ENCODE results near the gene MSH3. TPM values are rescaled to one million over a fixed set of nuclear protein-coding genes. Genes with fewer than 3 reads are reported as not detected.

The MSH3 gene
- total and polyA plus RNA-seq, 2 donors = 4.8 to 13.3 TPM

DNA sequence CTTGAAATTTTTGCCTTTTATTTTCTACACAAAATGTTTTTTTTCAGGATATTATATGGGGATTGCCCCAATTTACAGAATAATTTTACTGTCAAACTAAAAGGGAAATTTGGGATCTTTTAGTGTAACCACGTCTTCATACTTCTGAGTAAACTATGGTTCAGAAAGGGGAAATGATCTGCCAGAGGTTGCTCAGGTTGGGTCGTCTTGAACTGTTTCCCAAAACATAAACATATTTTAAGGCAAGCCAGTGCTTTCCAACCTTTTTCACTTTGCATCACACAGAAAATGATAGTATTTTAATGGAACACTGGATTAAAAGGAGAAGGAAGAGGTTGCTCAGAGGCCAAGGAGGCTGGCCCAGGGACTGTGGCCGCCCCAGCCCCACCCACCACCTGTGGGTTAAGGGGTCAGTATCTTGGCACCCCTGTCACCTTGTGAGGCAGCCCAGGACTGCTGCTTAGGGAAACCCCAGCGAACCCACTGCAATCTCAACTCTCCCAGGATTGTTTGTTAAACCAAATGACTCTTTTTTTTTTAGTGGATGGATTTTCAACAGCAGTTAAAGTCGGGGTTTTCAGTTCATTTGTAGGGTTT lies 143.1 kb downstream of the MSH3 start:
- Histone ChIP-seq H3K9me3 (ENCODE audit: control insufficient read depth in 2 of 2, insufficient read depth in 1 of 2, low read length in 1 of 2) (no peaks in the 10 kb centered on the region), H3K27ac (ENCODE audit: low read depth in 1 of 2, low read length in 1 of 2) (no peak overlapping the region), H3K4me3 (ENCODE audit: low read length in 2 of 2) (no peak overlapping the region), H3K4me1 (ENCODE audit: control insufficient read depth in 2 of 2, insufficient read depth in 2 of 2, low read length in 2 of 2) (no peaks in the 10 kb centered on the region), H3K36me3 (ENCODE audit: control insufficient read depth in 2 of 2, insufficient read depth in 2 of 2, low read length in 1 of 2) (peaks cover 19 to 25% of the 10 kb centered on the region in 2 donors), H3K27me3 (ENCODE audit: control insufficient read depth in 2 of 2, insufficient read depth in 1 of 2, low read length in 1 of 2) (no peaks in the 10 kb centered on the region)
- DNase-seq (ENCODE audit: low read depth in 6 of 9, low spot score in 9 of 9) = no peak
- WGBS = 89% methylated on average over 5 of the region's 5 CpGs

- Histone ChIP-seq H3K36me3 (ENCODE audit: control insufficient read depth in 2 of 2, insufficient read depth in 2 of 2, low read length in 1 of 2) (peaks cover 17 to 20% of the 10 kb centered on the region in 2 donors), H3K27ac (ENCODE audit: low read depth in 1 of 2, low read length in 1 of 2) (no peak overlapping the region), H3K4me1 (ENCODE audit: control insufficient read depth in 2 of 2, insufficient read depth in 2 of 2, low read length in 2 of 2) (no peaks in the 10 kb centered on the region), H3K9me3 (ENCODE audit: control insufficient read depth in 2 of 2, insufficient read depth in 1 of 2, low read length in 1 of 2) (no peaks in the 10 kb centered on the region), H3K27me3 (ENCODE audit: control insufficient read depth in 2 of 2, insufficient read depth in 1 of 2, low read length in 1 of 2) (no peaks in the 10 kb centered on the region), H3K4me3 (ENCODE audit: low read length in 2 of 2) (no peak overlapping the region)
- WGBS = 100% methylated on average over 1 of the region's 1 CpG
- DNase-seq (ENCODE audit: low read depth in 6 of 9, low spot score in 9 of 9) = no peak
Observed at GRCh38 chr5:80798166-80798565, 143.7 kb downstream of the MSH3 start.

DNA sequence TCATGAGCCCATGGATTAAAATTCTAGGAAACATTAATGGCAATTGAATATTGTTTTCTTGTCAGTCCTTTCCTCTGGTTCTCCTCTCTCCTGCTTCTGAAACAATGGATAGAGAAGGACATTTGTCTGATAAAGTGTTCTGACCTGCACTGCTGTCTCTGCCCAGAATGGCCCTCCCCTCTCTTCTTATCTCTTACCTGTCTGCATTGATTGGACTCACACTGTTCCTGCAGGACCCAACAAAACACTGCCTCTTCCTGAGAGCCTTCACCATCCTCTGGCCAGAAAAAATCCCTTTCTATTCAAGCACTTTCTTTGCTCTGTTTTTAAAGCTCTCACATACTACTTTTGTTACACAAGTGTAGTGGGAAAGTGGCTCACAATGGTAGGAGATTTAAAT lies 144.2 kb downstream of the MSH3 start:
- Histone ChIP-seq H3K27me3 (ENCODE audit: control insufficient read depth in 2 of 2, insufficient read depth in 1 of 2, low read length in 1 of 2) (no peaks in the 10 kb centered on the region), H3K36me3 (ENCODE audit: control insufficient read depth in 2 of 2, insufficient read depth in 2 of 2, low read length in 1 of 2) (peaks cover 13 to 15% of the 10 kb centered on the region in 2 donors), H3K9me3 (ENCODE audit: control insufficient read depth in 2 of 2, insufficient read depth in 1 of 2, low read length in 1 of 2) (no peaks in the 10 kb centered on the region), H3K27ac (ENCODE audit: low read depth in 1 of 2, low read length in 1 of 2) (no peak overlapping the region), H3K4me1 (ENCODE audit: control insufficient read depth in 2 of 2, insufficient read depth in 2 of 2, low read length in 2 of 2) (no peaks in the 10 kb centered on the region), H3K4me3 (ENCODE audit: low read length in 2 of 2) (no peak overlapping the region)
- DNase-seq (ENCODE audit: low read depth in 6 of 9, low spot score in 9 of 9) = no peak

- H3K4me1 ChIP-seq (ENCODE audit: control insufficient read depth in 2 of 2, insufficient read depth in 2 of 2, low read length in 2 of 2) = no peaks in the 10 kb centered on the region
Observed at GRCh38 chr5:80799041-80799440, 144.6 kb downstream of the MSH3 start.

GRCh38 chr5:80799573-80799972 lies 145.1 kb downstream of the MSH3 start:
- H3K4me3 ChIP-seq (ENCODE audit: low read length in 2 of 2) = no peak overlapping the region
- H3K27ac ChIP-seq (ENCODE audit: low read depth in 1 of 2, low read length in 1 of 2) = no peak overlapping the region
- no peaks in the 10 kb centered on the region for H3K9me3 ChIP-seq (ENCODE audit: control insufficient read depth in 2 of 2, insufficient read depth in 1 of 2, low read length in 1 of 2)
- peaks cover 7 to 8% of the 10 kb centered on the region in 2 donors for H3K36me3 ChIP-seq (ENCODE audit: control insufficient read depth in 2 of 2, insufficient read depth in 2 of 2, low read length in 1 of 2)
- WGBS = 98% methylated on average over 2 of the region's 2 CpGs
- H3K27me3 ChIP-seq (ENCODE audit: control insufficient read depth in 2 of 2, insufficient read depth in 1 of 2, low read length in 1 of 2) = no peaks in the 10 kb centered on the region
- no peaks in the 10 kb centered on the region for H3K4me1 ChIP-seq (ENCODE audit: control insufficient read depth in 2 of 2, insufficient read depth in 2 of 2, low read length in 2 of 2)
- DNase-seq (ENCODE audit: low read depth in 6 of 9, low spot score in 9 of 9) = no peak

More at GRCh38 chr5:80799041-80799440, 144.6 kb downstream of the MSH3 start:
- Histone ChIP-seq H3K36me3 (ENCODE audit: control insufficient read depth in 2 of 2, insufficient read depth in 2 of 2, low read length in 1 of 2) (peaks cover 9 to 13% of the 10 kb centered on the region in 2 donors), H3K9me3 (ENCODE audit: control insufficient read depth in 2 of 2, insufficient read depth in 1 of 2, low read length in 1 of 2) (no peaks in the 10 kb centered on the region), H3K4me3 (ENCODE audit: low read length in 2 of 2) (no peak overlapping the region), H3K27me3 (ENCODE audit: control insufficient read depth in 2 of 2, insufficient read depth in 1 of 2, low read length in 1 of 2) (no peaks in the 10 kb centered on the region), H3K27ac (ENCODE audit: low read depth in 1 of 2, low read length in 1 of 2) (no peak overlapping the region)
- no peak for DNase-seq (ENCODE audit: low read depth in 6 of 9, low spot score in 9 of 9)
- WGBS = 94% methylated on average over 4 of the region's 4 CpGs

DNA sequence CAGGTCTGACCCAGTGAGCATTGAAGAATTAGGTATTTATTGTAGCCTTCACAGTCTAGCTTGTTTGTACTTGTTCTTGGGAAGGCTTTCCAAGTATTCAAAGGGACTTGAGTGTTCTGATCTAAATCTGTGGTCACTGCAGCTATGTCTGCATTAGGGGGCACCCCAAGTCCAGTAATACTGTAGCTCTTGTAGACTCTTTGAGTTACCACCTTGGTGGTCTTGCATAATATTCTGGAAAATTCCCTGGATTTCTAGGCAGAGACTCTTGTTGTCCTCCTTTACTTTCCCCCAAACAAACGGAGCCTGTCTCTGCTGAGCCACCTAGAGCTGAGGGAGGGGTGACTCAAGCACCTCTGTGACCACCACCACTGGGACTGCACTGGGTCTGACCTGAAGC lies 149.9 kb downstream of the MSH3 start:
- Histone ChIP-seq H3K9me3 (ENCODE audit: control insufficient read depth in 2 of 2, insufficient read depth in 1 of 2, low read length in 1 of 2) (no peaks in the 10 kb centered on the region), H3K4me1 (ENCODE audit: control insufficient read depth in 2 of 2, insufficient read depth in 2 of 2, low read length in 2 of 2) (no peaks in the 10 kb centered on the region), H3K27ac (ENCODE audit: low read depth in 1 of 2, low read length in 1 of 2) (no peak overlapping the region), H3K36me3 (ENCODE audit: control insufficient read depth in 2 of 2, insufficient read depth in 2 of 2, low read length in 1 of 2) (peaks cover 0 to 2% of the 10 kb centered on the region in 2 donors), H3K27me3 (ENCODE audit: control insufficient read depth in 2 of 2, insufficient read depth in 1 of 2, low read length in 1 of 2) (no peaks in the 10 kb centered on the region), H3K4me3 (ENCODE audit: low read length in 2 of 2) (no peak overlapping the region)
- no peak for DNase-seq (ENCODE audit: low read depth in 6 of 9, low spot score in 9 of 9)
- 98% methylated on average over 1 of the region's 1 CpG for WGBS

GRCh38 chr5:80805038-80805437 lies 150.6 kb downstream of the MSH3 start:
- Histone ChIP-seq H3K4me1 (ENCODE audit: control insufficient read depth in 2 of 2, insufficient read depth in 2 of 2, low read length in 2 of 2) (no peaks in the 10 kb centered on the region), H3K4me3 (ENCODE audit: low read length in 2 of 2) (no peak overlapping the region), H3K9me3 (ENCODE audit: control insufficient read depth in 2 of 2, insufficient read depth in 1 of 2, low read length in 1 of 2) (no peaks in the 10 kb centered on the region), H3K27ac (ENCODE audit: low read depth in 1 of 2, low read length in 1 of 2) (no peak overlapping the region), H3K36me3 (ENCODE audit: control insufficient read depth in 2 of 2, insufficient read depth in 2 of 2, low read length in 1 of 2) (peaks cover 0 to 2% of the 10 kb centered on the region in 2 donors), H3K27me3 (ENCODE audit: control insufficient read depth in 2 of 2, insufficient read depth in 1 of 2, low read length in 1 of 2) (no peaks in the 10 kb centered on the region)
- WGBS = 98% methylated on average over 2 of the region's 2 CpGs
- DNase-seq (ENCODE audit: low read depth in 6 of 9, low spot score in 9 of 9) = no peak

DNA sequence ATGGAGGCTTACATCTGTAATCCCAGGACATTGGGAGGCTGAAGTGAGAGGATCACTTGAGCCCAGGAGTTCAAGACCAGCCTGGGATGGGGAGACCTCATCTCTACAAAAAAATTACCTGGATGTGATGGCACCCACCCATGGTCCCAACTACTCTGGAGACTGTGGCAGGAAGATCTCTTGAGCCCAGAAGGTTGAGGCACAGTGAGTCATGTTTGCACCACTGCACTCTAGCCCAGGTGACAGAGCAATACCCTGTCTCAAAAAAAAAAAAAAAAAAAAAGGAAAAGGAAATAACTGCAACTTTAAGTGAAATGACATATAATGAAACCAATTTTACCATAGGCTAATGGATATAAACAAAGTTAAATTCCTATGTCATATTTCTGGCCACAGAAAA lies 152.5 kb downstream of the MSH3 start:
- H3K9me3 ChIP-seq (ENCODE audit: control insufficient read depth in 2 of 2, insufficient read depth in 1 of 2, low read length in 1 of 2) = no peaks in the 10 kb centered on the region
- no peak for DNase-seq (ENCODE audit: low read depth in 6 of 9, low spot score in 9 of 9)
- H3K27me3 ChIP-seq (ENCODE audit: control insufficient read depth in 2 of 2, insufficient read depth in 1 of 2, low read length in 1 of 2) = no peaks in the 10 kb centered on the region
- peaks cover 0 to 2% of the 10 kb centered on the region in 2 donors for H3K36me3 ChIP-seq (ENCODE audit: control insufficient read depth in 2 of 2, insufficient read depth in 2 of 2, low read length in 1 of 2)
- H3K4me3 ChIP-seq (ENCODE audit: low read length in 2 of 2) = no peak overlapping the region
- H3K4me1 ChIP-seq (ENCODE audit: control insufficient read depth in 2 of 2, insufficient read depth in 2 of 2, low read length in 2 of 2) = no peaks in the 10 kb centered on the region
- no peak overlapping the region for H3K27ac ChIP-seq (ENCODE audit: low read depth in 1 of 2, low read length in 1 of 2)

DNA sequence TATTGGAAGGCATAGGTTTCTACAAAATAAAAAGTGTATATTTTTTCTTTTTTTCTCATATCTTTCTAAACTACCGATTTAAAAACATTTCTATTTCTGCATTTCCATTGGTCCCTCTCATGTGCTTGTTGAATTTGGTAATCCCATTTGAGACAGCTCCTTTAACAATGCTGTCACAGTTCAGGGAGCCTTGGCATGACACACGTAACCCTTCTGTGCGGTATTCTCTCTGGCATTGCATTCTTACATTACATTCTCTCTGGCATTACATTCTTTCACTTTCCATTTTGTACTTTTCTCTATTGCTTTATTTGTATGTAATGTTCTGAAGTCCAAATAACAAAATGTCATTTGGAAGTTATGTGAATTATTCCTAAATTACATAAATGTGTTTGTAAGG lies 155.0 kb downstream of the MSH3 start:
- Histone ChIP-seq H3K4me3 (ENCODE audit: low read length in 2 of 2) (no peak overlapping the region), H3K36me3 (ENCODE audit: control insufficient read depth in 2 of 2, insufficient read depth in 2 of 2, low read length in 1 of 2) (peaks cover 7 to 10% of the 10 kb centered on the region in 2 donors), H3K9me3 (ENCODE audit: control insufficient read depth in 2 of 2, insufficient read depth in 1 of 2, low read length in 1 of 2) (no peaks in the 10 kb centered on the region), H3K4me1 (ENCODE audit: control insufficient read depth in 2 of 2, insufficient read depth in 2 of 2, low read length in 2 of 2) (no peaks in the 10 kb centered on the region), H3K27ac (ENCODE audit: low read depth in 1 of 2, low read length in 1 of 2) (no peak overlapping the region), H3K27me3 (ENCODE audit: control insufficient read depth in 2 of 2, insufficient read depth in 1 of 2, low read length in 1 of 2) (no peaks in the 10 kb centered on the region)
- WGBS = 96% methylated on average over 3 of the region's 3 CpGs
- no peak for DNase-seq (ENCODE audit: low read depth in 6 of 9, low spot score in 9 of 9)

Data from thymus (tissue), 11 donors.